GM19025 (cell line): ENCODE data around the gene GTF2H2.
"Not testable (repeated sequence)": the region's sequence is repeated elsewhere in the genome, so short reads cannot be mapped to it uniquely, and the experiment has no call there.

Experiments
- ATAC-seq: cut with Tn5 transposase; IDR thresholded peaks from one replicate; pipeline ENCODE4 v1.9.1; 2021; ENCODE audit warnings: mild to moderate bottlenecking, low read depth, moderate library complexity; ENCODE audit not compliant: unreplicated experiment

Gene GTF2H2

GRCh38 chr5:71067262-71067928, at the start of gene GTF2H2:
Gene GTF2H2, minus strand, starts transcription at chr5:71067676. Its CDS starts 4,913 bp downstream, at chr5:71062763.
- peak; percentile 99 for ATAC-seq

GRCh38 chr5:71109730-71110275, 42.3 kb upstream of the GTF2H2 start:
- ATAC-seq: not testable (repeated sequence)

- not testable (repeated sequence) for ATAC-seq
Measured at GRCh38 chr5:71099996-71100395, 32.5 kb upstream of the GTF2H2 start.

- not testable (repeated sequence) for ATAC-seq
Measured at GRCh38 chr5:71097930-71098203, 30.4 kb upstream of the GTF2H2 start.

GRCh38 chr5:71097173-71097929, 29.9 kb upstream of the GTF2H2 start:
- ATAC-seq: not testable (repeated sequence)

GRCh38 chr5:71089773-71090172, 22.3 kb upstream of the GTF2H2 start:
- not testable (repeated sequence) for ATAC-seq

GRCh38 chr5:71088754-71089153, 21.3 kb upstream of the GTF2H2 start:
- ATAC-seq: not testable (repeated sequence)

- ATAC-seq: not testable (repeated sequence)
Measured at GRCh38 chr5:71086145-71086544, 18.7 kb upstream of the GTF2H2 start.

GRCh38 chr5:71084280-71085063, 17.0 kb upstream of the GTF2H2 start:
- ATAC-seq: not testable (repeated sequence)

- not testable (repeated sequence) for ATAC-seq
Measured at GRCh38 chr5:71082898-71083297, 15.4 kb upstream of the GTF2H2 start.

- not testable (repeated sequence) for ATAC-seq
Measured at GRCh38 chr5:71082340-71082739, 14.9 kb upstream of the GTF2H2 start.

GRCh38 chr5:71061322-71061721, 6.2 kb downstream of the GTF2H2 start:
- not testable (repeated sequence) for ATAC-seq

- not testable (repeated sequence) for ATAC-seq
Measured at GRCh38 chr5:71059426-71059825, 8.1 kb downstream of the GTF2H2 start.

- not testable (repeated sequence) for ATAC-seq
Measured at GRCh38 chr5:71044808-71045207, 22.7 kb downstream of the GTF2H2 start.

GRCh38 chr5:71044128-71044527, 23.3 kb downstream of the GTF2H2 start:
- not testable (repeated sequence) for ATAC-seq

GRCh38 chr5:71031046-71031776, 36.3 kb downstream of the GTF2H2 start:
- not testable (repeated sequence) for ATAC-seq

- ATAC-seq: not testable (repeated sequence)
Measured at GRCh38 chr5:71025289-71025953, 42.1 kb downstream of the GTF2H2 start, which contains the start of gene NAIP. Gene NAIP, minus strand, starts transcription at chr5:71025339. Its CDS starts 12,424 bp downstream, at chr5:71012915.

- not testable (repeated sequence) for ATAC-seq
Measured at GRCh38 chr5:71020643-71021042, 46.8 kb downstream of the GTF2H2 start.

- not testable (repeated sequence) for ATAC-seq
Measured at GRCh38 chr5:71018376-71019005, 49.0 kb downstream of the GTF2H2 start.
